Activated T-helper 1 cell treated with anti-CD3 and anti-CD28 coated beads, Interleukin-12 subunit alpha, Interleukin-12 subunit beta, Interleukin-2, Interleukin-4 antibody, amounts not matched to agents 30 ng/mL and 10 ng/mL and 1 ng/mL, durations not matched to agents 14 hours and 24 hours and 36 hours (primary cell): Measurements from ENCODE around the gene TOMM20L. TPM values are rescaled to one million over a fixed set of nuclear protein-coding genes. Genes with fewer than 3 reads are reported as not detected.
A peak's percentile ranks its signal among the peaks of the same experiment; 100 is the strongest.
"Not testable (repeated sequence)": the region's sequence is repeated elsewhere in the genome, so short reads cannot be mapped to it uniquely, and the experiment has no call there.

Source experiments
- DNase-seq: peaks from one replicate; pipeline ENCODE4 v3.0.0; 2021; ENCODE audit warnings: low spot score
- H3K27ac Mint-ChIP-seq: one replicate; pipeline ENCODE4 v1.8.0; 2021; ENCODE audit warnings: mild to moderate bottlenecking, mixed read lengths
- H3K27me3 Mint-ChIP-seq: one replicate; pipeline ENCODE4 v1.8.0; 2022; ENCODE audit warnings: mild to moderate bottlenecking, moderate library complexity, mixed read lengths; ENCODE audit not compliant: insufficient read depth
- H3K36me3 Mint-ChIP-seq: one replicate; pipeline ENCODE4 v1.8.0; 2021; ENCODE audit warnings: low read depth, mixed read lengths
- H3K4me1 Mint-ChIP-seq: one replicate; pipeline ENCODE4 v1.8.0; 2021; ENCODE audit warnings: low read depth, mixed read lengths
- H3K4me3 Mint-ChIP-seq: one replicate; pipeline ENCODE4 v1.8.0; 2021; ENCODE audit warnings: mild to moderate bottlenecking, moderate library complexity, mixed read lengths
- H3K9me3 Mint-ChIP-seq: one replicate; pipeline ENCODE4 v1.8.0; 2021; ENCODE audit warnings: mixed read lengths
- intact Hi-C: fragments of 100-400 bp; cut with micrococcal nuclease; formaldehyde crosslinking; loops from one replicate; pipeline ENCODE4 v1.15.1; 2024
- total RNA-seq: library from RNA; stranded (reverse); gene quantifications from 2 replicates; pipeline ENCODE4 v1.2.3, GENCODE V29; 2022

Gene TOMM20L
- total RNA-seq, 1 donor from 2014 or later = not detected

DNA sequence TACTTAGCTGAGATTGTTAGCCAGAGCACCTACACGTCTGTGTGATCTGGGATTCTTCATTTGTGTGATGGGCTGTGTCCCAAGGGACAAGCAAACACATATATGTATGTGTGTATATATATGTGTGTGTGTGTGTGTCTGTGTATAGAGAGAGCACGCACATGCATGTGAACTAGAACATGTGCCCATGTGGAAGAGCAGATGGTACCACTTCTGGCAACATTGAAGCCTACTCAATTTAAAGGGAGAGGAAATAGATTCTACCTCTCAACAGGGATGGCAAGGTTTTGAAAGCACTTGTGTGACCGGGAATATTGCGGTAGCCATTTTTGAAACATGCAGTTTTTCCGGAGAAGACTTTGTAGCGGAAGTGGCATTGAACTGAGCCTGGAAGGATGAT lies 1.4 kb downstream of the TOMM20L start:
- no peak for DNase-seq
- H3K4me1 Mint-ChIP-seq = peaks cover 9% of the 10 kb centered on the region
- intact Hi-C loops = loop anchor here (5.0 kb wide), 1 partner anchor 290 kb away; no protein-coding TSS in a partner anchor
- no peak overlapping the region for H3K27ac Mint-ChIP-seq
- peak overlapping the region; percentile 32 for H3K4me3 Mint-ChIP-seq
- no peaks in the 10 kb centered on the region for H3K9me3 Mint-ChIP-seq
- peaks cover 6% of the 10 kb centered on the region for H3K27me3 Mint-ChIP-seq
- peaks cover 7% of the 10 kb centered on the region for H3K36me3 Mint-ChIP-seq

DNA sequence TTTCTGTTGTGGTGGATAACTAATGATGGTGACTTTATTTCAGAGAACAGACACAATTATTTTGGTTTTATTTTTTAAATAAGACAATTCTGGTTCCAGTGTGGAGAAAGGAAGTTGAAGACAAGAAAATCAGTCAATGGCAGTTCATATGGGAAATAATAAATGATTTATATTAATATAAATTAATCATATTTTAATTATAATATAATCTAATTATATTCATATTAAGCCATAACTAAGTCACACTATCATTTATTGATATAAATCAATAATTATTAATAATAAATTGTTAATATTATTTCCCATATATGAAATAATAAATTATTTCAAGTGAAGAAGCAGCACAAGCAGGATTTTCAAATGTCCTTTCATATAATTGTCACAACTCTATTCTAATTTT lies 2.8 kb downstream of the TOMM20L start:
- H3K9me3 Mint-ChIP-seq = no peaks in the 10 kb centered on the region
- H3K27ac Mint-ChIP-seq = no peak overlapping the region
- intact Hi-C loops = loop anchor here (5.0 kb wide), 1 partner anchor 291 kb away; no protein-coding TSS in a partner anchor
- peaks cover 7% of the 10 kb centered on the region for H3K36me3 Mint-ChIP-seq
- H3K27me3 Mint-ChIP-seq = peaks cover 4% of the 10 kb centered on the region
- no peak for DNase-seq
- H3K4me1 Mint-ChIP-seq = peaks cover 9% of the 10 kb centered on the region
- no peak overlapping the region for H3K4me3 Mint-ChIP-seq

DNA sequence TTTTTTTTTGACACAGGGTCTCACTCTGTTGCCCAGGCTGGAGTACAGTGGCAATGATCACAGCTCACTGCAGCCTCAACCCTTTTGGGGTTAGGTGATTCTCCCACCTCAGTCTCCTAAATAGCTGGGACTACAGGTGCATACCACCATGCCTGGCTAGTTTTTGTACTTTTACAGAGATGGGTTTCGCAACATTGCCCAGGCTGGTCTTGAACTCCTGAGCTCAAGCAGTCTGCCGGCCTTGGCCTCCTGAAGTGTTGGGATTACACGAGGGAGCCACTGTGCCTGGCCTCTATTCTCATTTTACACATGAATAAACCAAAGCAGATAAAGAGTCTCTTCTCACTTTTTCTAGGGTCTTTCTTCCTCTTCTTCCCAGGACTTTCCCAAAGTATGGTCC lies 3.2 kb downstream of the TOMM20L start:
- H3K36me3 Mint-ChIP-seq = peaks cover 7% of the 10 kb centered on the region
- intact Hi-C loops = loop anchor here (5.0 kb wide), 1 partner anchor 292 kb away; no protein-coding TSS in a partner anchor

DNA sequence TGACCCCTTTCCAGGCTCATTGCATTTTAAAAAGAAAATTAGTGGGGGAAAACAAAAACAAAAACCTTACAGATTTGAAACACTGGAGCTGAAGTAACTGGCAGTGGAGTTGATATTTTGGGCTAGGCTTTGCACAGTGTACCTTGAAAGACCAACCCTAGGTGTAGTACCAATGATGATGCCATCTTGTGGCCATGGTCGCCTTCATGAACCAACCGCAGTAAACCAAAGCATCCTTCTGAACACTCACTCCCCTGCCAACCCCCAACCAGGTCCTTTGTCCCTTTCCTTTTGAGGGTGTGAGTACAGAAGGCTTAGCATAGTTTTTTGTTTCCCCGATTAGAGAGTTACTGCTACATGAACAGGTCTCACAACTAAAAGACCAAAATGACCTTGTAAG lies 5.9 kb downstream of the TOMM20L start:
- Mint-ChIP-seq H3K27ac (no peak overlapping the region), H3K27me3 (no peaks in the 10 kb centered on the region)

More for the DNA sequence above, 3.2 kb downstream of the TOMM20L start:
- H3K27me3 Mint-ChIP-seq = peaks cover 4% of the 10 kb centered on the region
- DNase-seq = no peak
- no peak overlapping the region for H3K4me3 Mint-ChIP-seq
- no peaks in the 10 kb centered on the region for H3K9me3 Mint-ChIP-seq
- H3K4me1 Mint-ChIP-seq = peaks cover 9% of the 10 kb centered on the region
- no peak overlapping the region for H3K27ac Mint-ChIP-seq

DNA sequence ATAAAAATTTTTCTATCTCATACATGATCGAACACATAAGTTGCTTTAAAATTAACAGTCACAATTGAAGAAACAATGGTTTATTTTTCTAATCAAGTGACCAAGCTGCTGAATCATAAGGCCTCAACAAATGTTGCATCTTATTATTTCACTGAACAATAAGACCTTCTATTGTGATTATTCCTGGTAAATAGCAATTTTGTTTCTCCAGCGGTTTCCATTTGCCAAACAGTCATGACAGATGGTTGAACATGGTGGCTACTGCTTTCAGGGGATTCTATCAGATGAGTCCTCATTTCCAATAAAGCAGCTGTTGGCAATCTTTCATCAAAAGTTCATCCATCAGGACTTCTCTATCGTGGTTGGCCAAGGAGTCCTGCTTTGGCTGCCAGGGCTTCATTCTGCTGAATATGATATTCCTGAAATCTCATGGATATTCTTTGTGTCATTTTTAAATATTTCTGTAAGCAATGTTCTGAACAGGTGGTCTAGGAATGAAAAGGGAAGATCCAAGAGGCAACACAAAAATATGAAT lies 13.0 kb downstream of the TOMM20L start:
- Mint-ChIP-seq H3K4me1 (no peaks in the 10 kb centered on the region), H3K9me3 (no peaks in the 10 kb centered on the region), H3K27ac (no peak overlapping the region), H3K27me3 (no peaks in the 10 kb centered on the region), H3K4me3 (no peak overlapping the region), H3K36me3 (peaks cover 24% of the 10 kb centered on the region)
- intact Hi-C loops = no loop called here
- no peak for DNase-seq

More for the DNA sequence above, 5.9 kb downstream of the TOMM20L start:
- Mint-ChIP-seq H3K9me3 (no peaks in the 10 kb centered on the region), H3K36me3 (peaks cover 9% of the 10 kb centered on the region), H3K4me1 (no peaks in the 10 kb centered on the region), H3K4me3 (no peak overlapping the region)
- no peak for DNase-seq
- intact Hi-C loops = no loop called here

DNA sequence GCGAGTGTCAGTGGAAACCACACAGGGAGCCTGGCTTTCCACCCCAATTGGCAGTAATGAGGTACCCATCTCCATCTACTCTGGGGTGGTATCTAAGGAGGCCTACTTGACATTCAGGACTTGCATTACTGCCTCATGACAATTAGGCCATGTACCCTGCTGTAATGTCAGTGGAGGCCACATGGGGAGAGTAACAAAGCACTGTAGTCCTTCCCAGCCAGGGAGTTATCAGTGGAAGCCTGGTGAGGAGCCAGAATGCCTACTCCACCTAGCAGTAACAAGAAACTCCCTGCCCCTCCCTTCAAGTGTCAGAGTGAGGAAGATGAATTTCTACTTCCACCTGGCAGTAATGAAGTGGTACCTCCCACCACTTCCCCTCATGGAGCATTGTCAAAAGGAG lies 19.1 kb downstream of the TOMM20L start:
- intact Hi-C loops = no loop called here
- H3K27me3 Mint-ChIP-seq = no peaks in the 10 kb centered on the region
- H3K4me3 Mint-ChIP-seq = no peak overlapping the region
- DNase-seq = no peak
- peaks cover 20% of the 10 kb centered on the region for H3K4me1 Mint-ChIP-seq
- no peaks in the 10 kb centered on the region for H3K9me3 Mint-ChIP-seq
- peaks cover 46% of the 10 kb centered on the region for H3K36me3 Mint-ChIP-seq
- H3K27ac Mint-ChIP-seq = peak overlapping the region; percentile 16

DNA sequence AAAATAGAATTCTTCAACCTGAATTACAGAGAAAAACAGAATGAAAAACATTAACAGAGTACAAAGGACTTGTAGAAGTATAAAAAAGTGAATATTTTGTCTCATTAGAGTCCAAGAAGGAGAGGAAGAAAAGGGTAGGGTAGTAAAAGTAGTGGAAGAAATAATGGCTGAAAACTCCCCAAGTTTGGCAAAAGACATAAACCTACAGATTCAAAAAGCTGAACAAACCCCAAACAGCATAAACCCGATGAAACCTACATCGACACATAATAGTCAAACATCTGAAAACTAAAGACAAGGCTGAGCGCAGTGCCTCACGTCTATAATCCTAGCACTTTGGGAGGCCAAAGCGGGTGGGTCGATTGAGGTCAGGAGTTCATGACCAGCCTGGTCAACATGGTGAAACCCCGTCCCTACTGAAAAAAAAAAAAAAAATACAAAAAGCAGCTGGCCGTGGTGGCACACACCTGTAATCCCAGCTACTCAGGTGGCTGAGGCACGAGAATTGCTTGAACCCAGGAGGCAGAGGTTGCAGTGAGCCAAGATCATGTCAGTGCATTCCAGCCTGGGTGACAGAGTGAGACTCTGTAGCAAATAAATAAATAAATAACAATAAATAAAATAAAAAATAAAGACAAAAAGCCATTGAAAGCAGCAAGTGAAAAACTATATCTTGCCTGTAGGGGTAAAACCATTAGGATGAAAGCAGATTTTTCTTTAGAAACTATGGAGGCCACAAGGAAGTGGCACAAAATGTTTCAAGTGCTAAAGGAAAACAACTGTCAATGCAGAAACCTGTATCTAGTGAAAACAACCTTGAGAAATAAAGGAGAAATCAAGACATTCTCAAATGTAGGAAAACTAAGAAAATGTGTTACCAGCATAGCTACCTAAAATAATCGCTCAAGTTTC lies 20.2 kb downstream of the TOMM20L start:
- intact Hi-C loops = no loop called here
- H3K27ac Mint-ChIP-seq = peak overlapping the region; percentile 7
- no peak overlapping the region for H3K4me3 Mint-ChIP-seq
- no peaks in the 10 kb centered on the region for H3K27me3 Mint-ChIP-seq
- peaks cover 51% of the 10 kb centered on the region for H3K36me3 Mint-ChIP-seq
- H3K9me3 Mint-ChIP-seq = no peaks in the 10 kb centered on the region
- DNase-seq = no peak
- peaks cover 20% of the 10 kb centered on the region for H3K4me1 Mint-ChIP-seq

DNA sequence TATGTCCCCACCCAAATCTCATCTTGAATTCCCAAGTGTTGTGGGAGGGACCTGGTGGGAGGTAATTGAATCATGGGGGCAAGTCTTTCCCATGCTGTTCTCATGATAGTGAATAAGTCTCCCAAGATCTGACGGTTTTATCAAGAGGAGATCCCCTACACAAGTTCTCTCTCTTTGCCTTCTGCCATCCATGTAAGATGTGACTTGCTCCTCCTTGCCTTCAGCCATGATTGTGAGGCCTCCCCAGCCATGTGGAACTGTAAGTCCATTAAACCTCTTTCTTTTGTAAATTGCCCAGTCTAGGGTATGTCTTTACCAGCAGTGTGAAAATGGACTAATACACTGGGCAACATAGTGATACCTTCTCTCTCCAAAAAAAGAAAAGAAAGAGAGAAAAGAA lies 21.2 kb downstream of the TOMM20L start:
- H3K27ac Mint-ChIP-seq, H3K4me3 Mint-ChIP-seq: not testable (repeated sequence)
- peaks cover 20% of the 10 kb centered on the region for H3K4me1 Mint-ChIP-seq

DNA sequence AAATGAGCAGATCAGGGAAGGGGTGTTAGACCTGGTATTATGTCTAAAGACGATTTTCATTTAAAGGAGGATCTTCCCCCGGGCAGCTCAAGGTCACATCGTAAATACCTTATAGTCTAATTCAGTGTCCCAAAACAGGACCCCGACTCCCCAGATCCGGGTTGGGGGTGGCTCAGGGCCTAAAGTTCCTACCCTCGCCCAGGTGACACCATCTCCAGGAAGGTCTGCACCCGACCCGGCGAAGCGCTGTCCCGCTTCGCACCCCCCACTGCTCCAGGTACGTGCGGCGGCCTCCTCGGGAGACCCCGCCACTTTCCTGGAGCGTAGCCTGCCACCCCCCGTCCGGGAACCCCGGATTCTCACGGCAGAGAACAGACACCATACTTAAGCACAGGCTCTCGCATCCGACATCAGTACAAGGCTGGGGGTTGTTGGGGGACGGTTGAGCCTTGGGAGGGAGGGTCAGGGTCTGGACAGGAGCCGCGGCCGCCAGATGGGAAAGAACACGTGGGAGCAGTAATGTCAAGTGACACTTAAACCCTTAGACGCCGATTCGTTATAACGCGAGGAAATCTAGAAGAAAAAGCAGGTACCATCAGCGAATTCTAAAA lies 31.0 kb downstream of the TOMM20L start:
- no peaks in the 10 kb centered on the region for H3K9me3 Mint-ChIP-seq

More for the DNA sequence above, 21.2 kb downstream of the TOMM20L start:
- peaks cover 53% of the 10 kb centered on the region for H3K36me3 Mint-ChIP-seq
- intact Hi-C loops, DNase-seq, H3K9me3 Mint-ChIP-seq, H3K27me3 Mint-ChIP-seq: not testable (repeated sequence)

DNA sequence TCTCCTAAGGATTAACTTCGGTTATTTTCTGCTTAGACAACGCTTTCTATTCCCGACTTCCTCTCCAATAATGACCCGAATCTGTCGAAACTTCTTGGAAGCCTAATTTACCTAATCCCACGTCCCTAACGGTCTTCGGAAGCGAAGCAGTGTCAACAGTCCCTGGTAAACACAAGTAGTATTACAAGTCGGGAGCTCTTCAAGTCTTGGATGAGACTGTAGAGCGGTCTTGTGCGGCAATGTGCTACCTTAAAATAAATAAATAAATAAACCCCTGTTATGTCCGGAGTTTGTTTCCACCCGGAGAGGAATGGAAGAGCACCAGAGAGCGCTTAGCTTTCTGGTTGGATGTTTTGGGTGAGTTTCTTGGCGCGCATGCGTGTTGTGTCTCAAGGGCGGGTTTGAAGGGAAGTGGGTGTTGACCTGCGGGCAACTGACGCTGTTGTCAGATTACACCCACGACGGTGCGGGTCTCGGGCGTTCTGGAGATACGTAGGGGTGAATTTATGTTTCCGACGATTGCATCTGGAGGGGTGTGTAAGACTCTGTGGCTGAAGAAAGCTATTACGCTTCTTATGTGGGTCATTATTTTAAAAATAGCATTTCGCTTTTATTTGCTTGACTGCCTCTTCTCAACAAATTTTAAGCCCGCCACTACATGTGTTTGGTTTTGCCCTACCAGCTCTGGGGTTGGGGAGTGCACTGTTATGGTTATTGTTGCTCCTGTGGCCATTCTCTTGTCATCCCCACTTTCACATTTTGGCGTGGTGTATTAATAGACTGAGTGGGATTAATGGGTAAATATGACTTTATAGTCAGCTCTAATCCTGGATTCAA lies 31.8 kb downstream of the TOMM20L start, which contains the start of the genes KIAA0586 and TIMM9:
KIAA0586 (plus strand) TSS at position 439 of the 837 bp plus-strand sequence. CDS start 546 bp downstream, outside the sequence.
TIMM9 (minus strand) TSS at position 251 of the 837 bp plus-strand sequence. CDS start 15,586 bp downstream, outside the sequence.
- intact Hi-C loops = loop anchor here (1.0 to 5.0 kb wide), 12 partner anchors 32 to 1821 kb away; partner anchors contain the start of genes ARID4A, DAAM1, DACT1 and JKAMP
- H3K4me3 Mint-ChIP-seq = peak within 1 kb of the TSS; percentile 86
- DNase-seq = peak; percentile 95
- peaks cover 49% of the 10 kb centered on the region for H3K4me1 Mint-ChIP-seq
- no peaks in the 10 kb centered on the region for H3K27me3 Mint-ChIP-seq
- peak within 1 kb of the TSS; percentile 96 for H3K27ac Mint-ChIP-seq
- H3K9me3 Mint-ChIP-seq = no peaks in the 10 kb centered on the region
- peaks cover 14% of the 10 kb centered on the region for H3K36me3 Mint-ChIP-seq

More for the DNA sequence above, 31.0 kb downstream of the TOMM20L start:
- H3K4me1 Mint-ChIP-seq = peaks cover 49% of the 10 kb centered on the region
- peak overlapping the region; percentile 96 for H3K27ac Mint-ChIP-seq
- peak overlapping the region; percentile 86 for H3K4me3 Mint-ChIP-seq
- peak; percentile 29 for DNase-seq
- intact Hi-C loops = loop anchor here (1.0 to 5.0 kb wide), 12 partner anchors 31 to 1822 kb away; partner anchors contain the start of genes ARID4A, DAAM1, DACT1 and JKAMP
- peaks cover 12% of the 10 kb centered on the region for H3K36me3 Mint-ChIP-seq
- H3K27me3 Mint-ChIP-seq = no peaks in the 10 kb centered on the region

DNA sequence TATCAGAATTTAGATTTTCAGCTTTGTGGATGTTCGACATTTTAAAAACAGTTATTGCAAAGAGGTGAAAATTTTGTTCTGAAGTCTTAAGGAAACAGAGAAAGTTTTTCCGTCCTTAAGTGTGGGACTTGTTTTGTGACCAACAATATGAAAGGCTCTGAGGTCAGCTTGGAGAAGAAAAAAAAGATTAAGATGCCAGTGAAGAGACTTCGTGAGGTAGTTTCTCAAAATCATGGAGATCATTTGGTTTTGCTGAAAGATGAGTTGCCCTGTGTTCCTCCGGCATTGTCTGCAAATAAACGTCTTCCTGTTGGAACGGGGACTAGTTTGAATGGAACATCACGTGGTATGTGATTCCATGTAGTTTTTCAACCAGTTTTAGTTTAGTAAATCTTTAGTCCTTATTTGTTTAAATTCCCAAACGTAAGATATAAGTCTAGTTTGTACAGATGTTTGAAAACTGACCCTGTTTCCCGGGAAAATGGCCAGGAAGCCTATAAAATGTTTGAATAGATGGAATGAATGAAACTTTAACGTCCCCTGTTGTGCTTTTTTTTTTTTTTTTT lies 32.5 kb downstream of the TOMM20L start:
- intact Hi-C loops = loop anchor here (5.0 kb wide), 2 partner anchors 144 to 1366 kb away; no protein-coding TSS in a partner anchor
- Mint-ChIP-seq H3K36me3 (peaks cover 14% of the 10 kb centered on the region), H3K4me3 (peak overlapping the region; percentile 86), H3K27ac (peak overlapping the region; percentile 96), H3K9me3 (no peaks in the 10 kb centered on the region), H3K27me3 (no peaks in the 10 kb centered on the region), H3K4me1 (peaks cover 49% of the 10 kb centered on the region)
- no peak for DNase-seq
